GM23338 (cell line): ENCODE results near the gene CRY1. TPM values are rescaled to one million over a fixed set of nuclear protein-coding genes. Genes with fewer than 3 reads are reported as not detected.

ENCODE experiments used
- ETS1 ChIP-seq: IDR thresholded peaks from 2 replicates; pipeline ENCODE4 v1.6.1; 2016; ENCODE audit warnings: antibody characterized with exemption
- NANOG ChIP-seq: IDR thresholded peaks from 2 replicates; pipeline ENCODE4 v1.6.1; 2016; ENCODE audit warnings: antibody characterized with exemption, borderline replicate concordance
- STAT1 ChIP-seq: IDR thresholded peaks from one replicate; pipeline ENCODE4 v1.6.1; 2016; ENCODE audit warnings: antibody characterized with exemption; ENCODE audit not compliant: unreplicated experiment
- polyA plus RNA-seq: library from polyadenylated mRNA; unstranded; fragments of >200 nt; fragmentation: Nextera tagmentation; extraction: Ambion mirVana; gene quantifications from 2 replicates; pipeline ENCODE4 v1.2.1, GENCODE V29; 2016
- total RNA-seq: library from RNA; depleted of rRNA; stranded (reverse); fragments of >200 nt; shearing (Covaris generic); gene quantifications from 2 replicates; pipeline ENCODE4 v1.2.3, GENCODE V29; 2014
- TF ChIP-seq, protein P1 (sequence below): fragments of 250-450 bp; sonication (Bioruptor Pico); IDR thresholded peaks from 2 replicates; pipeline ENCODE4 v1.5.0; 2020; ENCODE audit warnings: mild to moderate bottlenecking, moderate library complexity
- TF ChIP-seq, protein P2 (sequence below): IDR thresholded peaks from one replicate; pipeline ENCODE4 v1.6.1; 2018; ENCODE audit warnings: antibody characterized with exemption; ENCODE audit not compliant: unreplicated experiment

CRY1 gene
- total and polyA plus RNA-seq, 2 experiments from 2014 or later, result 27.7 to 28.2 TPM

- TF ChIP-seq, protein P1, sequence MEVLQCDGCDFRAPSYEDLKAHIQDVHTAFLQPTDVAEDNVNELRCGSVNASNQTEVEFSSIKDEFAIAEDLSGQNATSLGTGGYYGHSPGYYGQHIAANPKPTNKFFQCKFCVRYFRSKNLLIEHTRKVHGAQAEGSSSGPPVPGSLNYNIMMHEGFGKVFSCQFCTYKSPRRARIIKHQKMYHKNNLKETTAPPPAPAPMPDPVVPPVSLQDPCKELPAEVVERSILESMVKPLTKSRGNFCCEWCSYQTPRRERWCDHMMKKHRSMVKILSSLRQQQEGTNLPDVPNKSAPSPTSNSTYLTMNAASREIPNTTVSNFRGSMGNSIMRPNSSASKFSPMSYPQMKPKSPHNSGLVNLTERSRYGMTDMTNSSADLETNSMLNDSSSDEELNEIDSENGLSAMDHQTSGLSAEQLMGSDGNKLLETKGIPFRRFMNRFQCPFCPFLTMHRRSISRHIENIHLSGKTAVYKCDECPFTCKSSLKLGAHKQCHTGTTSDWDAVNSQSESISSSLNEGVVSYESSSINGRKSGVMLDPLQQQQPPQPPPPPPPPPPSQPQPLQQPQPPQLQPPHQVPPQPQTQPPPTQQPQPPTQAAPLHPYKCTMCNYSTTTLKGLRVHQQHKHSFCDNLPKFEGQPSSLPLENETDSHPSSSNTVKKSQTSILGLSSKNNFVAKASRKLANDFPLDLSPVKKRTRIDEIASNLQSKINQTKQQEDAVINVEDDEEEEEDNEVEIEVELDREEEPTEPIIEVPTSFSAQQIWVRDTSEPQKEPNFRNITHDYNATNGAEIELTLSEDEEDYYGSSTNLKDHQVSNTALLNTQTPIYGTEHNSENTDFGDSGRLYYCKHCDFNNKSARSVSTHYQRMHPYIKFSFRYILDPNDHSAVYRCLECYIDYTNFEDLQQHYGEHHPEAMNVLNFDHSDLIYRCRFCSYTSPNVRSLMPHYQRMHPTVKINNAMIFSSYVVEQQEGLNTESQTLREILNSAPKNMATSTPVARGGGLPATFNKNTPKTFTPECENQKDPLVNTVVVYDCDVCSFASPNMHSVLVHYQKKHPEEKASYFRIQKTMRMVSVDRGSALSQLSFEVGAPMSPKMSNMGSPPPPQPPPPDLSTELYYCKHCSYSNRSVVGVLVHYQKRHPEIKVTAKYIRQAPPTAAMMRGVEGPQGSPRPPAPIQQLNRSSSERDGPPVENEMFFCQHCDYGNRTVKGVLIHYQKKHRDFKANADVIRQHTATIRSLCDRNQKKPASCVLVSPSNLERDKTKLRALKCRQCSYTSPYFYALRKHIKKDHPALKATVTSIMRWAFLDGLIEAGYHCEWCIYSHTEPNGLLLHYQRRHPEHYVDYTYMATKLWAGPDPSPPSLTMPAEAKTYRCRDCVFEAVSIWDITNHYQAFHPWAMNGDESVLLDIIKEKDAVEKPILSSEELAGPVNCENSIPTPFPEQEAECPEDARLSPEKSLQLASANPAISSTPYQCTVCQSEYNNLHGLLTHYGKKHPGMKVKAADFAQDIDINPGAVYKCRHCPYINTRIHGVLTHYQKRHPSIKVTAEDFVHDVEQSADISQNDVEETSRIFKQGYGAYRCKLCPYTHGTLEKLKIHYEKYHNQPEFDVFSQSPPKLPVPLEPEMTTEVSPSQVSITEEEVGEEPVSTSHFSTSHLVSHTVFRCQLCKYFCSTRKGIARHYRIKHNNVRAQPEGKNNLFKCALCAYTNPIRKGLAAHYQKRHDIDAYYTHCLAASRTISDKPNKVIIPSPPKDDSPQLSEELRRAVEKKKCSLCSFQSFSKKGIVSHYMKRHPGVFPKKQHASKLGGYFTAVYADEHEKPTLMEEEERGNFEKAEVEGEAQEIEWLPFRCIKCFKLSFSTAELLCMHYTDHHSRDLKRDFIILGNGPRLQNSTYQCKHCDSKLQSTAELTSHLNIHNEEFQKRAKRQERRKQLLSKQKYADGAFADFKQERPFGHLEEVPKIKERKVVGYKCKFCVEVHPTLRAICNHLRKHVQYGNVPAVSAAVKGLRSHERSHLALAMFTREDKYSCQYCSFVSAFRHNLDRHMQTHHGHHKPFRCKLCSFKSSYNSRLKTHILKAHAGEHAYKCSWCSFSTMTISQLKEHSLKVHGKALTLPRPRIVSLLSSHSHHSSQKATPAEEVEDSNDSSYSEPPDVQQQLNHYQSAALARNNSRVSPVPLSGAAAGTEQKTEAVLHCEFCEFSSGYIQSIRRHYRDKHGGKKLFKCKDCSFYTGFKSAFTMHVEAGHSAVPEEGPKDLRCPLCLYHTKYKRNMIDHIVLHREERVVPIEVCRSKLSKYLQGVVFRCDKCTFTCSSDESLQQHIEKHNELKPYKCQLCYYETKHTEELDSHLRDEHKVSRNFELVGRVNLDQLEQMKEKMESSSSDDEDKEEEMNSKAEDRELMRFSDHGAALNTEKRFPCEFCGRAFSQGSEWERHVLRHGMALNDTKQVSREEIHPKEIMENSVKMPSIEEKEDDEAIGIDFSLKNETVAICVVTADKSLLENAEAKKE (CRISPR knock-in tag), result no peak
- TF ChIP-seq, protein P2, sequence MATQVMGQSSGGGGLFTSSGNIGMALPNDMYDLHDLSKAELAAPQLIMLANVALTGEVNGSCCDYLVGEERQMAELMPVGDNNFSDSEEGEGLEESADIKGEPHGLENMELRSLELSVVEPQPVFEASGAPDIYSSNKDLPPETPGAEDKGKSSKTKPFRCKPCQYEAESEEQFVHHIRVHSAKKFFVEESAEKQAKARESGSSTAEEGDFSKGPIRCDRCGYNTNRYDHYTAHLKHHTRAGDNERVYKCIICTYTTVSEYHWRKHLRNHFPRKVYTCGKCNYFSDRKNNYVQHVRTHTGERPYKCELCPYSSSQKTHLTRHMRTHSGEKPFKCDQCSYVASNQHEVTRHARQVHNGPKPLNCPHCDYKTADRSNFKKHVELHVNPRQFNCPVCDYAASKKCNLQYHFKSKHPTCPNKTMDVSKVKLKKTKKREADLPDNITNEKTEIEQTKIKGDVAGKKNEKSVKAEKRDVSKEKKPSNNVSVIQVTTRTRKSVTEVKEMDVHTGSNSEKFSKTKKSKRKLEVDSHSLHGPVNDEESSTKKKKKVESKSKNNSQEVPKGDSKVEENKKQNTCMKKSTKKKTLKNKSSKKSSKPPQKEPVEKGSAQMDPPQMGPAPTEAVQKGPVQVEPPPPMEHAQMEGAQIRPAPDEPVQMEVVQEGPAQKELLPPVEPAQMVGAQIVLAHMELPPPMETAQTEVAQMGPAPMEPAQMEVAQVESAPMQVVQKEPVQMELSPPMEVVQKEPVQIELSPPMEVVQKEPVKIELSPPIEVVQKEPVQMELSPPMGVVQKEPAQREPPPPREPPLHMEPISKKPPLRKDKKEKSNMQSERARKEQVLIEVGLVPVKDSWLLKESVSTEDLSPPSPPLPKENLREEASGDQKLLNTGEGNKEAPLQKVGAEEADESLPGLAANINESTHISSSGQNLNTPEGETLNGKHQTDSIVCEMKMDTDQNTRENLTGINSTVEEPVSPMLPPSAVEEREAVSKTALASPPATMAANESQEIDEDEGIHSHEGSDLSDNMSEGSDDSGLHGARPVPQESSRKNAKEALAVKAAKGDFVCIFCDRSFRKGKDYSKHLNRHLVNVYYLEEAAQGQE, result no peak
- no peak for TF ChIP-seq ETS1
- no peak for TF ChIP-seq STAT1
- no peak for TF ChIP-seq NANOG
Observed at GRCh38 chr12:107045186-107045585, 48.2 kb downstream of the CRY1 start (continued).
